Liver (tissue), 9 donors: ENCODE measurements around the gene NRG2. TPM values are rescaled to one million over a fixed set of nuclear protein-coding genes. Genes with fewer than 3 reads are reported as not detected.

Source experiments
- DNase-seq: peaks from one replicate; pipeline ENCODE4 v3.0.0-alpha.2; 2017; ENCODE audit warnings: low spot score
- H3K27ac ChIP-seq, 2 donors: one replicate each; pipeline ENCODE4 v1.7.0; 2013; ENCODE audit warnings: inconsistent platforms in 2 of 2, low read length in 2 of 2, control low read depth in 1 of 2, low read depth in 1 of 2, mild to moderate bottlenecking in 1 of 2
- H3K27me3 ChIP-seq, 4 donors: one replicate each; pipeline versions ENCODE4 v1.6.1 to v1.7.0; 2013; ENCODE audit warnings: low read length in 3 of 4, inconsistent platforms in 1 of 4, mild to moderate bottlenecking in 1 of 4, moderate library complexity in 1 of 4; ENCODE audit not compliant: control insufficient read depth in 4 of 4, insufficient read depth in 4 of 4
- H3K36me3 ChIP-seq, 4 donors: one replicate each; pipeline versions ENCODE4 v1.6.1 to v1.7.0; 2013; ENCODE audit warnings: low read length in 3 of 4, mild to moderate bottlenecking in 3 of 4, low read depth in 1 of 4, moderate library complexity in 1 of 4; ENCODE audit not compliant: control insufficient read depth in 4 of 4, insufficient read depth in 3 of 4
- H3K4me1 ChIP-seq, 4 donors: one replicate each; pipeline versions ENCODE4 v1.6.1 to v1.7.0; 2013; ENCODE audit warnings: low read length in 3 of 4, mild to moderate bottlenecking in 3 of 4, moderate library complexity in 1 of 4; ENCODE audit not compliant: control insufficient read depth in 4 of 4, insufficient read depth in 4 of 4
- H3K4me3 ChIP-seq, 3 donors: one replicate each; pipeline versions ENCODE4 v1.6.1 to v1.7.0; 2013; ENCODE audit warnings: low read length in 3 of 3, control low read depth in 1 of 3, low read depth in 1 of 3, mild to moderate bottlenecking in 1 of 3
- H3K9ac ChIP-seq, 2 donors: one replicate each; pipeline ENCODE4 v1.7.0; 2013; ENCODE audit warnings: low read length in 2 of 2, mild to moderate bottlenecking in 2 of 2, moderate library complexity in 2 of 2, control low read depth in 1 of 2, low read depth in 1 of 2
- H3K9me3 ChIP-seq, 4 donors: one replicate each; pipeline versions ENCODE4 v1.6.1 to v1.7.0; 2013; ENCODE audit warnings: low read length in 3 of 4; ENCODE audit not compliant: control insufficient read depth in 4 of 4
- CTCF ChIP-seq: fragments of 150-350 bp; IDR thresholded peaks from 2 replicates; pipeline ENCODE4 v1.5.1; 2017; ENCODE audit warnings: improper control_type of control experiment, low read depth, low read length; ENCODE audit not compliant: missing input control
- EGR1 ChIP-seq, 2 donors: IDR thresholded peaks; 2 replicates each; pipeline ENCODE4 v1.6.1; 2016 to 2018; ENCODE audit warnings: antibody characterized with exemption in 2 of 2, low read depth in 2 of 2
- GABPA ChIP-seq, 2 donors: IDR thresholded peaks in 1 of 2; conservative IDR thresholded peaks in 1 of 2; 2 replicates each; pipeline ENCODE4 v1.6.1; 2016; ENCODE audit warnings: antibody characterized with exemption in 2 of 2, mild to moderate bottlenecking in 1 of 2, moderate library complexity in 1 of 2
- HNF4A ChIP-seq, 2 donors: conservative IDR thresholded peaks; 2 replicates each; pipeline ENCODE4 v1.6.1; 2016; ENCODE audit warnings: antibody characterized with exemption in 2 of 2, mild to moderate bottlenecking in 2 of 2
- NR2F2 ChIP-seq: IDR thresholded peaks from 2 replicates; pipeline ENCODE4 v1.6.1; 2016; ENCODE audit warnings: antibody characterized with exemption
- RAD21 ChIP-seq, 2 donors: IDR thresholded peaks; 2 replicates each; pipeline ENCODE4 v1.6.1; 2016; ENCODE audit warnings: antibody characterized with exemption in 2 of 2, mild to moderate bottlenecking in 2 of 2
- SP1 ChIP-seq: IDR thresholded peaks from 2 replicates; pipeline ENCODE4 v1.6.1; 2018; ENCODE audit warnings: antibody characterized with exemption, mild to moderate bottlenecking
- TAF1 ChIP-seq: conservative IDR thresholded peaks from 2 replicates; pipeline ENCODE4 v1.6.1; 2016; ENCODE audit warnings: antibody characterized with exemption, mild to moderate bottlenecking
- YY1 ChIP-seq: IDR thresholded peaks from 2 replicates; pipeline ENCODE4 v1.6.1; 2016; ENCODE audit warnings: antibody characterized with exemption, mild to moderate bottlenecking
- WGBS: extraction: QIAGEN DNeasy Blood & Tissue Kit; methylation state at CpG from one replicate; pipeline ENCODE4 v1.1.7; 2013; 5-methylcytosine and 5-hydroxymethylcytosine counted together
- polyA plus RNA-seq, 2 donors: library from polyadenylated mRNA; stranded (reverse) in 1 of 2; unstranded in 1 of 2; fragments of 200-250 nt in 1 of 2; fragments of >200 nt in 1 of 2; fragmentation: Nextera tagmentation in 1 of 2; extraction: Ambion mirVana in 1 of 2; gene quantifications; one replicate each; pipeline versions ENCODE4 v1.2.1 to v1.2.3, GENCODE V29; 2013 to 2015
- total RNA-seq, 2 donors: library from RNA; depleted of rRNA; stranded (reverse); fragments of >200 nt; gene quantifications; one replicate each; pipeline ENCODE4 v1.2.3, GENCODE V29; 2014
- TF ChIP-seq, protein P1 (sequence below): IDR thresholded peaks from 2 replicates; pipeline ENCODE4 v1.6.1; 2016; ENCODE audit warnings: antibody characterized with exemption, mild to moderate bottlenecking
- TF ChIP-seq, protein P2 (sequence below): IDR thresholded peaks from 2 replicates; pipeline ENCODE4 v1.6.1; 2016; ENCODE audit warnings: antibody characterized with exemption
- TF ChIP-seq, protein P3 (sequence below): IDR thresholded peaks from 2 replicates; pipeline ENCODE4 v1.6.1; 2016; ENCODE audit warnings: antibody characterized with exemption
- TF ChIP-seq, protein P4 (sequence below): IDR thresholded peaks from 2 replicates; pipeline ENCODE4 v1.6.1; 2016; ENCODE audit warnings: antibody characterized with exemption
- donor health status: healthy.
- donor health status: healthy.
- donor health status: healthy.
- donor health status: healthy.
- donor health status: healthy.

The NRG2 gene
- total and polyA plus RNA-seq, 4 donors, result 0.07 to 0.08 TPM; not detected in 2

GRCh38 chr5:139898981-139899380, 144.1 kb downstream of the NRG2 start:
- Histone ChIP-seq H3K9ac (no peak overlapping the region), H3K36me3 (no peaks in the 10 kb centered on the region), H3K27me3 (peaks cover 3 to 10% (median 5%) of the 10 kb centered on the region in 4 donors), H3K27ac (no peak overlapping the region), H3K4me3 (no peak overlapping the region), H3K9me3 (no peaks in the 10 kb centered on the region), H3K4me1 (peaks cover 0 to 7% (median 6%) of the 10 kb centered on the region in 4 donors)
- no peak for DNase-seq
- 84% methylated on average over 2 of the region's 2 CpGs for WGBS
- TF ChIP-seq, protein P1, sequence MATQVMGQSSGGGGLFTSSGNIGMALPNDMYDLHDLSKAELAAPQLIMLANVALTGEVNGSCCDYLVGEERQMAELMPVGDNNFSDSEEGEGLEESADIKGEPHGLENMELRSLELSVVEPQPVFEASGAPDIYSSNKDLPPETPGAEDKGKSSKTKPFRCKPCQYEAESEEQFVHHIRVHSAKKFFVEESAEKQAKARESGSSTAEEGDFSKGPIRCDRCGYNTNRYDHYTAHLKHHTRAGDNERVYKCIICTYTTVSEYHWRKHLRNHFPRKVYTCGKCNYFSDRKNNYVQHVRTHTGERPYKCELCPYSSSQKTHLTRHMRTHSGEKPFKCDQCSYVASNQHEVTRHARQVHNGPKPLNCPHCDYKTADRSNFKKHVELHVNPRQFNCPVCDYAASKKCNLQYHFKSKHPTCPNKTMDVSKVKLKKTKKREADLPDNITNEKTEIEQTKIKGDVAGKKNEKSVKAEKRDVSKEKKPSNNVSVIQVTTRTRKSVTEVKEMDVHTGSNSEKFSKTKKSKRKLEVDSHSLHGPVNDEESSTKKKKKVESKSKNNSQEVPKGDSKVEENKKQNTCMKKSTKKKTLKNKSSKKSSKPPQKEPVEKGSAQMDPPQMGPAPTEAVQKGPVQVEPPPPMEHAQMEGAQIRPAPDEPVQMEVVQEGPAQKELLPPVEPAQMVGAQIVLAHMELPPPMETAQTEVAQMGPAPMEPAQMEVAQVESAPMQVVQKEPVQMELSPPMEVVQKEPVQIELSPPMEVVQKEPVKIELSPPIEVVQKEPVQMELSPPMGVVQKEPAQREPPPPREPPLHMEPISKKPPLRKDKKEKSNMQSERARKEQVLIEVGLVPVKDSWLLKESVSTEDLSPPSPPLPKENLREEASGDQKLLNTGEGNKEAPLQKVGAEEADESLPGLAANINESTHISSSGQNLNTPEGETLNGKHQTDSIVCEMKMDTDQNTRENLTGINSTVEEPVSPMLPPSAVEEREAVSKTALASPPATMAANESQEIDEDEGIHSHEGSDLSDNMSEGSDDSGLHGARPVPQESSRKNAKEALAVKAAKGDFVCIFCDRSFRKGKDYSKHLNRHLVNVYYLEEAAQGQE, result no peak
- TF ChIP-seq, protein P2, sequence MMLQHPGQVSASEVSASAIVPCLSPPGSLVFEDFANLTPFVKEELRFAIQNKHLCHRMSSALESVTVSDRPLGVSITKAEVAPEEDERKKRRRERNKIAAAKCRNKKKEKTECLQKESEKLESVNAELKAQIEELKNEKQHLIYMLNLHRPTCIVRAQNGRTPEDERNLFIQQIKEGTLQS, result no peak
- TF ChIP-seq CTCF, result no peak
- no peak for TF ChIP-seq SP1
- TF ChIP-seq GABPA (IDR thresholded peaks at IDR 0.05 in 1 of 2, conservative IDR thresholded peaks at IDR 0.05 in 1 of 2), result no peak
- no peak for TF ChIP-seq EGR1 (IDR thresholded peaks at IDR 0.05; ENCODE audit: low read depth in 2 of 2)
- TF ChIP-seq NR2F2, result no peak
- no peak for TF ChIP-seq YY1

DNA sequence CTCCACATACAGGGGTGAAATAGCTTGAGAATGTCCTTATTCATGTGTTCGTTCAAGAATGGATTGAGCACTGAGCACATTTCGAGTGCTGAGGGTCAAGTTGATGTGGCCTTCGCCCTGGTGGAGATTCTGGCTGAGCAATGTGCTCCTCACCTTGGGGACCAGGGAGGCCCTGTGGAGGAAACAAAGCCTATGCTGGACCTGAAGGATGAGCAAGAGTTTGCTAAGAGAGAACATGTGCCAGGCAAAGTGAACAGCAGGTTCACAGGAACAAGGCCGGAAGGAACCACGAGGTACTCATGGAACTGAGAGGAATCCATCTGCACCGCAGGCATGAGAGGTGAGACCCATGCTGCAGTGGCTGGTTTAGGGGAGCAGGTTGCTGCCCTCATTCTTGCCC, 145.1 kb downstream of the NRG2 start:
- no peaks in the 10 kb centered on the region for H3K9me3 ChIP-seq
- no peak overlapping the region for H3K4me3 ChIP-seq
- 92% methylated on average over 6 of the region's 6 CpGs for WGBS
- no peaks in the 10 kb centered on the region for H3K36me3 ChIP-seq
- TF ChIP-seq, protein P2, result no peak
- TF ChIP-seq, protein P3, sequence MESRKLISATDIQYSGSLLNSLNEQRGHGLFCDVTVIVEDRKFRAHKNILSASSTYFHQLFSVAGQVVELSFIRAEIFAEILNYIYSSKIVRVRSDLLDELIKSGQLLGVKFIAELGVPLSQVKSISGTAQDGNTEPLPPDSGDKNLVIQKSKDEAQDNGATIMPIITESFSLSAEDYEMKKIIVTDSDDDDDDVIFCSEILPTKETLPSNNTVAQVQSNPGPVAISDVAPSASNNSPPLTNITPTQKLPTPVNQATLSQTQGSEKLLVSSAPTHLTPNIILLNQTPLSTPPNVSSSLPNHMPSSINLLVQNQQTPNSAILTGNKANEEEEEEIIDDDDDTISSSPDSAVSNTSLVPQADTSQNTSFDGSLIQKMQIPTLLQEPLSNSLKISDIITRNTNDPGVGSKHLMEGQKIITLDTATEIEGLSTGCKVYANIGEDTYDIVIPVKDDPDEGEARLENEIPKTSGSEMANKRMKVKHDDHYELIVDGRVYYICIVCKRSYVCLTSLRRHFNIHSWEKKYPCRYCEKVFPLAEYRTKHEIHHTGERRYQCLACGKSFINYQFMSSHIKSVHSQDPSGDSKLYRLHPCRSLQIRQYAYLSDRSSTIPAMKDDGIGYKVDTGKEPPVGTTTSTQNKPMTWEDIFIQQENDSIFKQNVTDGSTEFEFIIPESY, result no peak
- TF ChIP-seq GABPA (IDR thresholded peaks at IDR 0.05 in 1 of 2, conservative IDR thresholded peaks at IDR 0.05 in 1 of 2) (no peak), RAD21 (IDR thresholded peaks at IDR 0.05) (no peak), TAF1 (no peak), EGR1 (IDR thresholded peaks at IDR 0.05; ENCODE audit: low read depth in 2 of 2) (no peak), HNF4A (conservative IDR thresholded peaks at IDR 0.05) (no peak)
- TF ChIP-seq, protein P4, sequence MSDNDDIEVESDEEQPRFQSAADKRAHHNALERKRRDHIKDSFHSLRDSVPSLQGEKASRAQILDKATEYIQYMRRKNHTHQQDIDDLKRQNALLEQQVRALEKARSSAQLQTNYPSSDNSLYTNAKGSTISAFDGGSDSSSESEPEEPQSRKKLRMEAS, result no peak
- peaks cover 0 to 5% (median 2%) of the 10 kb centered on the region in 4 donors for H3K27me3 ChIP-seq
- DNase-seq, result no peak
- no peak overlapping the region for H3K9ac ChIP-seq
- H3K27ac ChIP-seq, result no peak overlapping the region
- no peaks in the 10 kb centered on the region for H3K4me1 ChIP-seq
